MCF 10A (cell line): Measurements from ENCODE around the gene DCST2. TPM values are rescaled to one million over a fixed set of nuclear protein-coding genes. Genes with fewer than 3 reads are reported as not detected.

Experiments
- BruUV-seq: library from RNA; stranded (reverse); fragments of 400-500 nt; replicated peaks from 2 replicates; lab custom pipeline; 2021; lab: Mats Ljungman, UMichigan
- CTCF ChIA-PET: fragments of 300-600 bp; sonication (Branson Sonifier 250); formaldehyde crosslinking; extraction: SDS; loops from one replicate; lab custom pipeline; 2021; ENCODE audit warnings: antibody characterized with exemption, inconsistent platforms; lab: Yijun Ruan, JAX
- POLR2A ChIA-PET: fragments of 300-600, 350-650 bp; sonication (Branson Sonifier 250); formaldehyde crosslinking; extraction: SDS; loops from one replicate; lab custom pipeline; 2020; ENCODE audit warnings: antibody characterized with exemption, inconsistent platforms; lab: Yijun Ruan, JAX
- DNase-seq: peaks from one replicate; pipeline ENCODE4 v3.0.0-alpha.2; 2018; ENCODE audit not compliant: unreplicated experiment
- H3K27ac Mint-ChIP-seq: one replicate; pipeline ENCODE4 v1.8.0; 2022; ENCODE audit warnings: mild to moderate bottlenecking, low read depth, mixed read lengths; ENCODE audit not compliant: unreplicated experiment
- H3K27me3 Mint-ChIP-seq: one replicate; pipeline ENCODE4 v1.8.0; 2022; ENCODE audit warnings: mixed read lengths; ENCODE audit not compliant: insufficient read depth, unreplicated experiment
- H3K36me3 Mint-ChIP-seq: one replicate; pipeline ENCODE4 v1.8.0; 2022; ENCODE audit warnings: mild to moderate bottlenecking, moderate library complexity, mixed read lengths; ENCODE audit not compliant: insufficient read depth, unreplicated experiment
- H3K4me1 Mint-ChIP-seq: one replicate; pipeline ENCODE4 v1.8.0; 2022; ENCODE audit warnings: mixed read lengths; ENCODE audit not compliant: insufficient read depth, unreplicated experiment
- H3K4me3 Mint-ChIP-seq: one replicate; pipeline ENCODE4 v1.8.0; 2022; ENCODE audit warnings: mild to moderate bottlenecking, moderate library complexity, mixed read lengths; ENCODE audit not compliant: unreplicated experiment
- H3K9me3 Mint-ChIP-seq: one replicate; pipeline ENCODE4 v1.8.0; 2022; ENCODE audit warnings: mixed read lengths; ENCODE audit not compliant: unreplicated experiment
- CTCF ChIP-seq: fragments of 200-600 bp; IDR thresholded peaks from one replicate; pipeline ENCODE4 v1.8.0; 2022; ENCODE audit warnings: antibody characterized with exemption, mild to moderate bottlenecking; ENCODE audit not compliant: unreplicated experiment
- intact Hi-C: fragments of 100-400 bp; cut with micrococcal nuclease; formaldehyde crosslinking; loops from 2 replicates; pipeline ENCODE4 v1.14.1; 2022
- total RNA-seq: library from RNA; stranded (reverse); gene quantifications from 2 replicates; pipeline ENCODE4 v1.2.3, GENCODE V29; 2022

The DCST2 gene
- total RNA-seq, 1 experiment from 2014 or later, result 0.91 TPM

- Mint-ChIP-seq H3K4me1 (peaks cover 38% of the 10 kb centered on the region), H3K9me3 (no peaks in the 10 kb centered on the region), H3K27me3 (no peaks in the 10 kb centered on the region), H3K27ac (no peak overlapping the region), H3K4me3 (no peak overlapping the region), H3K36me3 (no peaks in the 10 kb centered on the region)
- intact Hi-C loops, result no loop called here
- TF ChIP-seq CTCF, result no peak
- DNase-seq, result no peak
- POLR2A ChIA-PET, result interaction anchor here (0.7 to 5.4 kb wide), 9 partner anchors 15 to 1236 kb away, joined by 3 to 24 read pairs (median 5); partner anchors contain the start of genes CKS1B and KRTCAP2
- CTCF ChIA-PET, result interaction anchor here (0.7 to 23.3 kb wide), 14 partner anchors 9 to 770 kb away, joined by 3 to 390 read pairs (median 14); partner anchors contain the start of genes EFNA4, FLAD1 and PBXIP1
- no TSS peak for BruUV-seq
These were observed 9.7 kb upstream of the DCST2 start for GRCh38 chr1:155043301-155043702.

GRCh38 chr1:155042789-155043188, 9.2 kb upstream of the DCST2 start:
- intact Hi-C loops, result no loop called here
- no peak for DNase-seq
- TF ChIP-seq CTCF, result no peak
- H3K36me3 Mint-ChIP-seq, result no peaks in the 10 kb centered on the region
- POLR2A ChIA-PET, result interaction anchor here (0.7 to 5.4 kb wide), 6 partner anchors 14 to 130 kb away, joined by 4 to 24 read pairs (median 6); partner anchors contain the start of genes CKS1B and KRTCAP2
- no peaks in the 10 kb centered on the region for H3K9me3 Mint-ChIP-seq
- H3K27ac Mint-ChIP-seq, result no peak overlapping the region
- H3K4me1 Mint-ChIP-seq, result peaks cover 43% of the 10 kb centered on the region
- BruUV-seq, result no TSS peak
- no peaks in the 10 kb centered on the region for H3K27me3 Mint-ChIP-seq
- no peak overlapping the region for H3K4me3 Mint-ChIP-seq
- CTCF ChIA-PET, result interaction anchor here (0.7 to 23.3 kb wide), 8 partner anchors 20 to 770 kb away, joined by 3 to 390 read pairs (median 21); partner anchors contain the start of genes EFNA4, FLAD1 and PYGO2

GRCh38 chr1:155040358-155041093, 6.9 kb upstream of the DCST2 start:
- no peak overlapping the region for H3K27ac Mint-ChIP-seq
- POLR2A ChIA-PET, result interaction anchor here (0.6 to 5.4 kb wide), 14 partner anchors 10 to 85 kb away, joined by 3 to 24 read pairs (median 4); partner anchors contain the start of genes ADAM15, CKS1B, EFNA4 and FLAD1
- H3K36me3 Mint-ChIP-seq, result no peaks in the 10 kb centered on the region
- no peak for TF ChIP-seq CTCF
- peaks cover 50% of the 10 kb centered on the region for H3K4me1 Mint-ChIP-seq
- no peak for DNase-seq
- no peaks in the 10 kb centered on the region for H3K27me3 Mint-ChIP-seq
- CTCF ChIA-PET, result interaction anchor here (0.5 to 23.3 kb wide), 11 partner anchors 12 to 853 kb away, joined by 3 to 390 read pairs (median 7); partner anchors contain the start of genes ADAM15, EFNA4, FLAD1 and KRTCAP2
- no peaks in the 10 kb centered on the region for H3K9me3 Mint-ChIP-seq
- no peak overlapping the region for H3K4me3 Mint-ChIP-seq
- intact Hi-C loops, result no loop called here
- no TSS peak for BruUV-seq

GRCh38 chr1:155039308-155039669, 5.7 kb upstream of the DCST2 start:
- POLR2A ChIA-PET, result interaction anchor here (0.7 to 9.7 kb wide), 34 partner anchors 8 to 154 kb away, joined by 3 to 275 read pairs (median 8); partner anchors contain the start of genes ADAM15, CKS1B, EFNA3 and EFNA4
- no peak for TF ChIP-seq CTCF
- peak overlapping the region; percentile 79 for H3K27ac Mint-ChIP-seq
- BruUV-seq, result no TSS peak
- intact Hi-C loops, result loop anchor here (2.0 kb wide), 1 partner anchor 22 kb away; no protein-coding TSS in a partner anchor
- H3K36me3 Mint-ChIP-seq, result no peaks in the 10 kb centered on the region
- peaks cover 42% of the 10 kb centered on the region for H3K4me1 Mint-ChIP-seq
- no peaks in the 10 kb centered on the region for H3K27me3 Mint-ChIP-seq
- no peak for DNase-seq
- H3K4me3 Mint-ChIP-seq, result peak overlapping the region; percentile 15
- CTCF ChIA-PET, result interaction anchor here (0.6 to 23.3 kb wide), 18 partner anchors 8 to 716 kb away, joined by 3 to 390 read pairs (median 5); partner anchors contain the start of genes ADAM15, EFNA4, FLAD1 and SHC1
- H3K9me3 Mint-ChIP-seq, result no peaks in the 10 kb centered on the region
